Stimulated activated CD8-positive, alpha-beta memory T cell treated with anti-CD3 and anti-CD28 coated beads, Interleukin-7, amount 100 ng/mL, for 1 hour (primary cell): ENCODE measurements around the gene SMAGP.

ENCODE experiments used
- DNase-seq, 2 donors: peaks; one replicate each; pipeline ENCODE4 v3.0.0-alpha.2; 2020; ENCODE audit warnings: low read depth in 2 of 2

SMAGP gene

DNA sequence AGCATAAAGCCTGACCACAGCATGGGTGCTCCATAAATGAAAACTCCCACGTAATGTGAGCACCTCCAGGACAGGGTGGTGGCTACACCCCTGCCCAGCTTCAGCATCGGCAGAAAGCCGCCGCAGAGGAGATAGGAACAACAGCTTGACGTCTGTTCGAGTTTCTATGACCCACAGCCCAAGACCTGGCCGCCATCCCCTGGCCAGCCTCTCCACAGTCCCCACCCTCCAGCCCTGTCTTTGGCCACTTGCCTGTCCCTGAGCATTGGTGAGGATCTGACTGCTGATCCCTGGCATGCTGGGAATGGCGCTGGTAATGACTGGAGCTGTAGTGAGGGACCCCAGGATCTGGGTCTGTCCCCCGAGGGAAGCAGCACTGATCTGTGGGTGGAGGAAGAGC, 73.7 kb downstream of the SMAGP start:
- no peak for DNase-seq

DNA sequence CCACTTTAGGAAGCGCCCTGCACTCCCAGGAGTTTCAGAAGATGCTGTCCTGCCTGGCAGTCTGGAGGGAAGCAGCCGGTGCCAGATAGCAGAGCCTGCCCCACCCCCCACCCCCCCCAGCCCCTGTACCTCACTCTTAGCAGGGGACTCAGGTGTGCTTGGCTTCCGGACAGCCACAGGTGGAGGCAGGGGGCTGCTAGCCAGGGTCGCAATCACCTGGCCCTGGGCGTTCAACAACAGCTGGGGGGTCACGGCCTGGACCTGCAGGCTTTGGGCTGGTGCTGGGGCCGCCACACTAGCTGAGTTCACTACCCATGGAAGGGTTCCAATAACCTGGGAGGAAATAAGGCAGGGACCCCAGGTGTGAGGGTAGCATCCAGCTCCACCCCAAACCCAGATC, 74.4 kb downstream of the SMAGP start:
- no peak for DNase-seq
